Measurements from ENCODE around the gene CD3E. TPM values are rescaled to one million over a fixed set of nuclear protein-coding genes. Genes with fewer than 3 reads are reported as not detected.
"Not testable (repeated sequence)": the region's sequence is repeated elsewhere in the genome, so short reads cannot be mapped to it uniquely, and the experiment has no call there.

CD3E gene
- total and polyA plus RNA-seq, 10 donors: 20.5 to 89.2 (median 55.0) TPM

- no peak for DNase-seq
Observed at GRCh38 chr11:118305726-118306125, 1.2 kb downstream of the CD3E start.

GRCh38 chr11:118306556-118306955, 2.0 kb downstream of the CD3E start:
- peaks cover 0 to 65% (median 6%) of the 10 kb centered on the region in 6 donors for H3K4me1 ChIP-seq
- peak overlapping the region in 5 of 8 donors; percentile 30 to 85 (median 78) for H3K27ac ChIP-seq
- no peaks in the 10 kb centered on the region for H3K36me3 ChIP-seq
- no peak for DNase-seq
- peak overlapping the region in 6 of 8 donors; percentile 11 to 61 (median 32) for H3K4me3 ChIP-seq
- intact Hi-C loops (cut with DNase I; ENCODE audit: low total_unique reads): no loop called here
- H3K27me3 ChIP-seq (replicated peaks in 1 of 7): no peaks in the 10 kb centered on the region
- H3K9me3 ChIP-seq: no peaks in the 10 kb centered on the region
- WGBS, 5 donors: 72 to 90% (median 84%) methylated on average over 2 of the region's 2 CpGs
- TF ChIP-seq POLR2AphosphoS5 (IDR thresholded peaks at IDR 0.05): no peak
- TF ChIP-seq POLR2A (IDR thresholded peaks at IDR 0.05): no peak
- TF ChIP-seq CTCF (IDR thresholded peaks at IDR 0.05 in 8 of 11, conservative IDR thresholded peaks at IDR 0.05 in 3 of 11): no peak

More at GRCh38 chr11:118305726-118306125, 1.2 kb downstream of the CD3E start:
- WGBS, 5 donors: 48 to 65% (median 52%) methylated on average over 8 of the region's 8 CpGs
- Histone ChIP-seq H3K9me3 (no peaks in the 10 kb centered on the region), H3K4me3 (peak overlapping the region in 5 of 8 donors; percentile 22 to 61 (median 33)), H3K27me3 (replicated peaks in 1 of 7) (no peaks in the 10 kb centered on the region), H3K27ac (peak overlapping the region; percentile 52 to 85 (median 73)), H3K36me3 (no peaks in the 10 kb centered on the region), H3K4me1 (peaks cover 0 to 57% (median 2%) of the 10 kb centered on the region in 6 donors)
- intact Hi-C loops (cut with DNase I; ENCODE audit: low total_unique reads): no loop called here
- peak in 1 of 3 donors; percentile 39 for TF ChIP-seq POLR2AphosphoS5 (IDR thresholded peaks at IDR 0.05)
- no peak for TF ChIP-seq CTCF (IDR thresholded peaks at IDR 0.05 in 8 of 11, conservative IDR thresholded peaks at IDR 0.05 in 3 of 11)

GRCh38 chr11:118308995-118309528, 4.5 kb downstream of the CD3E start:
- H3K4me3 ChIP-seq; intact Hi-C loops (cut with DNase I; ENCODE audit: low total_unique reads); DNase-seq; H3K9me3 ChIP-seq; H3K27ac ChIP-seq: not testable (repeated sequence)
- Histone ChIP-seq H3K36me3 (peaks cover 0 to 15% (median 0%) of the 10 kb centered on the region in 6 donors), H3K27me3 (replicated peaks in 1 of 7) (peaks cover 0 to 17% (median 0%) of the 10 kb centered on the region in 7 donors), H3K4me1 (peaks cover 0 to 79% (median 7%) of the 10 kb centered on the region in 6 donors)
- 85 to 94% (median 90%) methylated on average over 5 of the region's 5 CpGs for whole genome bisulfite sequencing, 5 donors

GRCh38 chr11:118310271-118310670, 5.7 kb downstream of the CD3E start:
- H3K27me3 ChIP-seq (replicated peaks in 1 of 7): peaks cover 0 to 22% (median 4%) of the 10 kb centered on the region in 7 donors
- H3K27ac ChIP-seq: no peak overlapping the region
- H3K9me3 ChIP-seq: no peaks in the 10 kb centered on the region
- intact Hi-C loops (cut with DNase I; ENCODE audit: low total_unique reads): no loop called here
- H3K36me3 ChIP-seq: peaks cover 0 to 20% (median 0%) of the 10 kb centered on the region in 6 donors
- no peak overlapping the region for H3K4me3 ChIP-seq
- DNase-seq: no peak
- 91 to 97% (median 95%) methylated on average over 3 of the region's 3 CpGs for WGBS, 5 donors
- TF ChIP-seq POLR2A (IDR thresholded peaks at IDR 0.05): no peak
- no peak for TF ChIP-seq CTCF (IDR thresholded peaks at IDR 0.05 in 8 of 11, conservative IDR thresholded peaks at IDR 0.05 in 3 of 11)
- no peak for TF ChIP-seq POLR2AphosphoS5 (IDR thresholded peaks at IDR 0.05)
- peaks cover 0 to 86% (median 10%) of the 10 kb centered on the region in 6 donors for H3K4me1 ChIP-seq
